ENCODE data around the gene LSR. TPM values are rescaled to one million over a fixed set of nuclear protein-coding genes. Genes with fewer than 3 reads are reported as not detected.
A peak's percentile ranks its signal among the peaks of the same experiment; 100 is the strongest.

LSR gene
- total RNA-seq: 100 to 1,000 TPM; 119 to 202 TPM

GRCh38 chr19:35248310-35249145, at the start of gene LSR:
Gene LSR, plus strand, starts transcription at chr19:35249002. Its CDS starts 21 bp downstream, at chr19:35249023.
- peak; percentile 93 for DNase-seq (ENCODE audit: low spot score)
- Histone ChIP-seq H3K4me1 (replicated peaks) (no peaks in the 10 kb centered on the region), H3K27me3 (replicated peaks; ENCODE audit: insufficient read depth) (no peaks in the 10 kb centered on the region), H3K4me3 (peak within 1 kb of the TSS; percentile 64 to 72), H3K9me3 (no peaks in the 10 kb centered on the region), H3K27ac (peak within 1 kb of the TSS; percentile 86 to 93), H3K36me3 (no peaks in the 10 kb centered on the region)
- WGBS: 1% methylated on average over 38 of the region's 69 CpGs
- intact Hi-C loops (cut with DNase I): no loop called here
- TF ChIP-seq POLR2AphosphoS5 (IDR thresholded peaks at IDR 0.05): peak; percentile 84
- peak; percentile 90 for TF ChIP-seq POLR2A (IDR thresholded peaks at IDR 0.05)
- peak in 3 of 4 experiments; percentile 6 to 42 (median 36) for TF ChIP-seq CTCF (IDR thresholded peaks at IDR 0.05)

- Histone ChIP-seq H3K4me3 (no peak overlapping the region), H3K9me3 (no peaks in the 10 kb centered on the region), H3K4me1 (replicated peaks) (no peaks in the 10 kb centered on the region), H3K27me3 (replicated peaks; ENCODE audit: insufficient read depth) (no peaks in the 10 kb centered on the region), H3K27ac (no peak overlapping the region), H3K36me3 (no peaks in the 10 kb centered on the region)
- WGBS: 58% methylated on average over 2 of the region's 2 CpGs
- intact Hi-C loops (cut with DNase I): no loop called here
- TF ChIP-seq POLR2A (IDR thresholded peaks at IDR 0.05) (no peak), POLR2AphosphoS5 (IDR thresholded peaks at IDR 0.05) (no peak), CTCF (IDR thresholded peaks at IDR 0.05) (no peak)
- DNase-seq (ENCODE audit: low spot score): no peak
Observed at GRCh38 chr19:35199481-35199880, 49.3 kb upstream of the LSR start.

GRCh38 chr19:35202722-35203688, 45.8 kb upstream of the LSR start:
- WGBS: 67% methylated on average over 4 of the region's 4 CpGs
- DNase-seq (ENCODE audit: low spot score): no peak
- TF ChIP-seq POLR2A (IDR thresholded peaks at IDR 0.05) (no peak), POLR2AphosphoS5 (IDR thresholded peaks at IDR 0.05) (no peak), CTCF (IDR thresholded peaks at IDR 0.05) (no peak)
- intact Hi-C loops (cut with DNase I): no loop called here
- H3K4me1 ChIP-seq (replicated peaks): no peaks in the 10 kb centered on the region
- H3K9me3 ChIP-seq: no peaks in the 10 kb centered on the region
- no peak overlapping the region for H3K27ac ChIP-seq
- H3K27me3 ChIP-seq (replicated peaks; ENCODE audit: insufficient read depth): no peaks in the 10 kb centered on the region
- no peaks in the 10 kb centered on the region for H3K36me3 ChIP-seq
- H3K4me3 ChIP-seq: no peak overlapping the region

GRCh38 chr19:35204799-35205732, 43.7 kb upstream of the LSR start:
- H3K27me3 ChIP-seq (replicated peaks; ENCODE audit: insufficient read depth): no peaks in the 10 kb centered on the region
- no peaks in the 10 kb centered on the region for H3K9me3 ChIP-seq
- H3K36me3 ChIP-seq: no peaks in the 10 kb centered on the region
- H3K4me1 ChIP-seq (replicated peaks): no peaks in the 10 kb centered on the region
- no peak overlapping the region for H3K4me3 ChIP-seq
- TF ChIP-seq POLR2AphosphoS5 (IDR thresholded peaks at IDR 0.05) (no peak), CTCF (IDR thresholded peaks at IDR 0.05) (no peak), POLR2A (IDR thresholded peaks at IDR 0.05) (no peak)
- 64% methylated on average over 13 of the region's 13 CpGs for WGBS
- no peak for DNase-seq (ENCODE audit: low spot score)
- intact Hi-C loops (cut with DNase I): no loop called here
- no peak overlapping the region for H3K27ac ChIP-seq

Measured in prostate gland (tissue), 2 donors.